IMR-90 (cell line): Measurements from ENCODE around the gene CDC25A. TPM values are rescaled to one million over a fixed set of nuclear protein-coding genes. Genes with fewer than 3 reads are reported as not detected.

ENCODE experiments used
- ATAC-seq: fragments of 200-7000 bp; cut with Tn5 transposase; 2 replicates; pipeline ENCODE4 v1.9.1; 2020; ENCODE audit warnings: low read depth, mild to moderate bottlenecking, moderate library complexity
- BruUV-seq: library from RNA; stranded (reverse); fragments of 400-500 nt; replicated peaks from 2 replicates; lab custom pipeline; 2021; lab: Mats Ljungman, UMichigan
- CTCF ChIA-PET: fragments of 300-600 bp; formaldehyde crosslinking; extraction: SDS; loops from one replicate; lab custom pipeline; 2021; ENCODE audit warnings: antibody characterized with exemption; lab: Yijun Ruan, JAX
- POLR2A ChIA-PET: fragments of 300-600 bp; sonication (Branson Sonifier 250); formaldehyde crosslinking; loops from one replicate; lab custom pipeline; 2022; ENCODE audit warnings: antibody characterized with exemption; ENCODE audit not compliant: unreplicated experiment; lab: Charles Lee
- DNase-seq: peaks from one replicate; pipeline ENCODE4 v3.0.0; 2013
- H2AFZ ChIP-seq: replicated peaks from 2 replicates; pipeline ENCODE3; 2013; ENCODE audit warnings: low read length, mild to moderate bottlenecking; ENCODE audit not compliant: poor library complexity
- H2AK5ac ChIP-seq: 2 replicates; pipeline ENCODE4 v1.6.1; 2013; ENCODE audit warnings: low read depth, low read length, inconsistent platforms
- H2AK9ac ChIP-seq: replicated peaks from 2 replicates; pipeline ENCODE3; 2013; ENCODE audit warnings: mild to moderate bottlenecking, low read depth, low read length, moderate library complexity; ENCODE audit not compliant: poor library complexity
- H2BK120ac ChIP-seq: 2 replicates; pipeline ENCODE4 v1.6.1; 2013; ENCODE audit warnings: low read depth, low read length, inconsistent platforms
- H2BK15ac ChIP-seq: 3 replicates; pipeline ENCODE4 v1.6.1; 2013; ENCODE audit warnings: low read depth, low read length, inconsistent platforms
- H2BK20ac ChIP-seq: 2 replicates; pipeline ENCODE4 v1.6.1; 2013; ENCODE audit warnings: low read depth, mild to moderate bottlenecking, inconsistent platforms, low read length, moderate library complexity
- H2BK5ac ChIP-seq: 2 replicates; pipeline ENCODE4 v1.6.1; 2013; ENCODE audit warnings: mild to moderate bottlenecking, low read depth, low read length, inconsistent platforms; ENCODE audit not compliant: poor library complexity, severe bottlenecking
- H3K14ac ChIP-seq: replicated peaks from 2 replicates; pipeline ENCODE4 v1.6.1; 2013; ENCODE audit warnings: low read depth, low read length, inconsistent platforms
- H3K18ac ChIP-seq: 2 replicates; pipeline ENCODE4 v1.6.1; 2013; ENCODE audit warnings: low read depth, low read length, control low read depth
- H3K23ac ChIP-seq: 2 replicates; pipeline ENCODE4 v1.6.1; 2013; ENCODE audit warnings: low read depth, low read length, inconsistent platforms
- H3K27ac ChIP-seq: 2 replicates; pipeline ENCODE4 v1.5.1; 2013; ENCODE audit warnings: mild to moderate bottlenecking, control low read depth, low read length; ENCODE audit not compliant: insufficient read depth
- H3K27me3 ChIP-seq: 2 replicates; pipeline ENCODE4 v1.6.1; 2013; ENCODE audit warnings: low read length; ENCODE audit not compliant: control insufficient read depth, insufficient read depth
- H3K36me3 ChIP-seq: 2 replicates; pipeline ENCODE4 v1.6.1; 2013; ENCODE audit warnings: low read length, mixed read lengths; ENCODE audit not compliant: control insufficient read depth, insufficient read depth
- H3K4ac ChIP-seq: 2 replicates; pipeline ENCODE4 v1.6.1; 2013; ENCODE audit warnings: low read depth, low read length, inconsistent platforms
- H3K4me1 ChIP-seq: 2 replicates; pipeline ENCODE4 v1.6.1; 2013; ENCODE audit warnings: low read length, mixed read lengths; ENCODE audit not compliant: control insufficient read depth, insufficient read depth
- H3K4me2 ChIP-seq: 2 replicates; pipeline ENCODE4 v1.6.1; 2013; ENCODE audit warnings: low read depth, mild to moderate bottlenecking, control low read depth, low read length, moderate library complexity
- H3K4me3 ChIP-seq: 2 replicates; pipeline ENCODE4 v1.5.1; 2013; ENCODE audit warnings: low read depth, mild to moderate bottlenecking, control low read depth, low read length, moderate library complexity; ENCODE audit not compliant: insufficient read depth
- H3K56ac ChIP-seq: 2 replicates; pipeline ENCODE4 v1.6.1; 2013; ENCODE audit warnings: low read length, inconsistent platforms; ENCODE audit not compliant: insufficient read depth; ENCODE audit errors: extremely low read depth
- H3K79me1 ChIP-seq, 2 experiments: 2 replicates each; pipeline ENCODE4 v1.6.1; 2013; ENCODE audit warnings: low read length in 2 of 2, inconsistent platforms in 1 of 2, low read depth in 1 of 2
- H3K9ac ChIP-seq: 2 replicates; pipeline ENCODE4 v1.6.1; 2013; ENCODE audit warnings: low read depth, low read length, control low read depth
- H3K9me1 ChIP-seq: 2 replicates; pipeline ENCODE4 v1.6.1; 2013; ENCODE audit warnings: low read length, inconsistent platforms; ENCODE audit not compliant: insufficient read depth
- H3K9me3 ChIP-seq: 2 replicates; pipeline ENCODE4 v1.6.1; 2013; ENCODE audit warnings: low read length; ENCODE audit not compliant: control insufficient read depth, insufficient read depth
- H4K20me1 ChIP-seq: 2 replicates; pipeline ENCODE4 v1.6.1; 2013; ENCODE audit warnings: low read length, inconsistent platforms; ENCODE audit not compliant: insufficient read depth
- H4K5ac ChIP-seq: 2 replicates; pipeline ENCODE4 v1.6.1; 2013; ENCODE audit warnings: mild to moderate bottlenecking, low read depth, low read length, control low read depth
- H4K8ac ChIP-seq, 2 experiments: 2 replicates each; pipeline ENCODE4 v1.6.1; 2013; ENCODE audit warnings: low read depth in 2 of 2, low read length in 2 of 2, control low read depth in 1 of 2, inconsistent platforms in 1 of 2
- H4K91ac ChIP-seq: 2 replicates; pipeline ENCODE4 v1.6.1; 2013; ENCODE audit warnings: low read depth, low read length, inconsistent platforms; ENCODE audit not compliant: insufficient read depth
- BHLHE40 ChIP-seq: fragments of 150-350 bp; IDR thresholded peaks from 2 replicates; pipeline ENCODE4 v1.6.1; 2016; ENCODE audit warnings: mild to moderate bottlenecking, low read depth, low read length
- CHD1 ChIP-seq: IDR thresholded peaks from 2 replicates; pipeline ENCODE4 v1.6.1; 2012; ENCODE audit warnings: low read depth, low read length, improper control_type of control experiment
- CTCF ChIP-seq: conservative IDR thresholded peaks from 2 replicates; pipeline ENCODE4 v1.5.1; 2012; ENCODE audit warnings: mild to moderate bottlenecking, low read depth, low read length, improper control_type of control experiment
- RAD21 ChIP-seq: IDR thresholded peaks from 2 replicates; pipeline ENCODE4 v1.6.1; 2012; ENCODE audit warnings: low read length, improper control_type of control experiment
- RFX5 ChIP-seq: IDR thresholded peaks from 2 replicates; pipeline ENCODE4 v1.8.0; 2012; ENCODE audit warnings: low read depth, mild to moderate bottlenecking, low read length, moderate library complexity
- WGBS, 2 experiments: methylation state at CpG; one replicate each; pipeline versions ENCODE4 v1.1.5 to v1.1.7; 2013; ENCODE audit warnings: missing lambda C conversion rate in 2 of 2; ENCODE audit not compliant: insufficient read length in 1 of 2; ENCODE audit errors: extremely low coverage in 2 of 2; 5-methylcytosine and 5-hydroxymethylcytosine counted together
- dilution Hi-C: fragments of 300-500 bp; cut with HindIII; formaldehyde crosslinking; loops from one replicate; pipeline ENCODE4 v1.14.3; 2018; ENCODE audit warnings: low sequenced_read_pairs; ENCODE audit not compliant: unreplicated experiment
- in situ Hi-C: fragments of 300-500 bp; cut with MboI; formaldehyde crosslinking; loops from 3 replicates; pipeline ENCODE4 v1.14.3; 2019; ENCODE audit warnings: low sequenced_read_pairs, inconsistent platforms, mixed read lengths
- intact Hi-C: fragments of 100-400 bp; cut with micrococcal nuclease; formaldehyde crosslinking; loops from 2 replicates; pipeline ENCODE4 v1.10.0; 2022
- polyA plus RNA-seq, 3 experiments: library from polyadenylated mRNA; depleted of rRNA; stranded (reverse); fragments of >200 nt; gene quantifications; 2 replicates each; pipeline ENCODE4 v1.2.3, GENCODE V29; 2012; ENCODE audit warnings: low replicate concordance in 1 of 3
- total RNA-seq: library from RNA; depleted of rRNA; stranded (reverse); fragments of >200 nt; gene quantifications from 2 replicates; pipeline ENCODE4 v1.2.3, GENCODE V29; 2012

Gene CDC25A
- total and polyA plus RNA-seq, 2 of the 4 experiments (the other 2 are of a cell fraction), result 4.2 to 10.6 TPM

DNA sequence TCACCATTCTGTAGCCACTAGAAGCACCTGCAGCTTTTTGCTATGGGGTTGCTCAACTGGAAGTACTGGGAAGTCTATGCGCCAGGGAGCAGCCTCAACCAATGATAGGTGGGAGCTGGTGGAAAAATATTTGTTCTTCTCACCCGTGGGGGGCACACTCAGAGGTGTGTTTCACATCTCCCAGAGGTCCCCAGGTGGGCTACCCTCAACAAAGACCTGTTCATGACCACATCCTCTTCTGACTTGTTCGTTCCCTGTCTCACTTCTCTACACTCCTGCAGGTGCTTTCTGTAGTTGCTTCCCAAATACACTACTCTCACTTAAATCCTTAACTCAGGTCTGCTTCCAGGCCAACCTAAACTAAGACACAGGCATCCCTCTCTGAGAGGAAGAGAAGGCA, 38.7 kb upstream of the CDC25A start:
- no peaks in the 10 kb centered on the region for H3K4me1 ChIP-seq
- no peak overlapping the region for H3K14ac ChIP-seq
- H3K27me3 ChIP-seq, result peaks cover 30% of the 10 kb centered on the region
- H3K9ac ChIP-seq, result no peak overlapping the region
- no peak overlapping the region for H3K23ac ChIP-seq
- ChIA-PET CTCF (no interaction called here), POLR2A (no interaction called here)
- no peak overlapping the region for H2AK9ac ChIP-seq
- H3K18ac ChIP-seq, result no peak overlapping the region
- intact Hi-C loops (no loop called here), dilution Hi-C loops (no loop called here), in situ Hi-C loops (no loop called here)
- no peaks in the 10 kb centered on the region for H3K9me3 ChIP-seq
- no TSS peak for BruUV-seq
- no peak overlapping the region for H2AFZ ChIP-seq
- no peak overlapping the region for H4K5ac ChIP-seq
- H3K56ac ChIP-seq, result no peak overlapping the region
- H2BK20ac ChIP-seq, result no peak overlapping the region
- H4K8ac ChIP-seq, result no peak overlapping the region
- H4K91ac ChIP-seq, result no peak overlapping the region
- ATAC-seq (no peak), DNase-seq (no peak)
- no CpG with 5 or more reads among the region's 3 CpGs for WGBS, 2 experiments
- H3K36me3 ChIP-seq, result no peaks in the 10 kb centered on the region
- H2BK120ac ChIP-seq, result no peak overlapping the region
- H4K20me1 ChIP-seq, result no peaks in the 10 kb centered on the region
- H3K79me1 ChIP-seq, result no peaks in the 10 kb centered on the region
- no peak overlapping the region for H3K27ac ChIP-seq
- H3K4ac ChIP-seq, result no peak overlapping the region
- no peak overlapping the region for H3K4me3 ChIP-seq
- H2BK15ac ChIP-seq, result no peak overlapping the region
- no peak overlapping the region for H3K4me2 ChIP-seq
- no peak overlapping the region for H2AK5ac ChIP-seq
- no peak for TF ChIP-seq CTCF
- TF ChIP-seq CHD1, result no peak
- no peak for TF ChIP-seq RAD21
- no peak for TF ChIP-seq RFX5
- TF ChIP-seq BHLHE40, result no peak
- H2BK5ac ChIP-seq, result no peak overlapping the region
- H3K9me1 ChIP-seq, result no peaks in the 10 kb centered on the region
